ENCODE measurements around the gene METRN.

The METRN gene
- total RNA-seq: 5.1 to 5.6 reads per million in 2 donors

- peak; percentile 88 for DNase-seq
Measured at GRCh38 chr16:714558-715476, at the start of gene METRN. Gene METRN, plus strand, starts transcription at chr16:715118. Its CDS starts 172 bp downstream, at chr16:715290.

- DNase-seq: no peak
Measured at GRCh38 chr16:666572-666971, 48.3 kb upstream of the METRN start.

- DNase-seq: no peak
Measured at GRCh38 chr16:667113-667779, 47.7 kb upstream of the METRN start.

GRCh38 chr16:667780-668518, 47.0 kb upstream of the METRN start, which contains the start of gene RHOT2:
Gene RHOT2, plus strand, starts transcription at chr16:668132. Its CDS starts 68 bp downstream, at chr16:668200.
- DNase-seq: peak; percentile 85

- DNase-seq: no peak
Measured at GRCh38 chr16:668519-669171, 46.3 kb upstream of the METRN start.

GRCh38 chr16:669666-670065, 45.3 kb upstream of the METRN start:
- no peak for DNase-seq

GRCh38 chr16:670485-671352, 44.2 kb upstream of the METRN start:
- DNase-seq: no peak

- DNase-seq: no peak
Measured at GRCh38 chr16:671353-672131, 43.4 kb upstream of the METRN start.

- DNase-seq: no peak
Measured at GRCh38 chr16:672371-672770, 42.5 kb upstream of the METRN start.

- DNase-seq: no peak
Measured at GRCh38 chr16:672851-673250, 42.1 kb upstream of the METRN start.

- no peak for DNase-seq
Measured at GRCh38 chr16:673399-673991, 41.4 kb upstream of the METRN start.

- DNase-seq: no peak
Measured at GRCh38 chr16:674214-674881, 40.6 kb upstream of the METRN start.

GRCh38 chr16:674968-675883, 39.7 kb upstream of the METRN start, which contains the start of gene RHBDL1:
Gene RHBDL1, plus strand, starts transcription at chr16:675671. Its CDS starts 120 bp downstream, at chr16:675791.
- no peak for DNase-seq

GRCh38 chr16:675884-676564, 38.9 kb upstream of the METRN start:
- no peak for DNase-seq

- no peak for DNase-seq
Measured at GRCh38 chr16:676565-676902, 38.4 kb upstream of the METRN start.

GRCh38 chr16:676913-677312, 38.0 kb upstream of the METRN start:
- DNase-seq: no peak

- no peak for DNase-seq
Measured at GRCh38 chr16:677316-678190, 37.4 kb upstream of the METRN start.

Data from T-helper 9 cell (primary cell).